HEK293 (cell line): Measurements from ENCODE around the gene GGA1.

Source experiments
- CTCF ChIP-seq: fragments of 450-650 bp; formaldehyde crosslinking; IDR thresholded peaks from 2 replicates; pipeline ENCODE4 v1.5.1; 2016; ENCODE audit warnings: missing biosample characterization, missing genetic modification characterization
- ZNF23 ChIP-seq: fragments of 450-650 bp; formaldehyde crosslinking; IDR thresholded peaks from 2 replicates; pipeline ENCODE4 v1.5.1; 2016; ENCODE audit warnings: missing biosample characterization, missing genetic modification characterization, borderline replicate concordance

GRCh38 chr22:37564111-37564711, 44.4 kb upstream of the GGA1 start:
- no peak for TF ChIP-seq CTCF (tag by site-specific recombination)
- TF ChIP-seq ZNF23 (tag by site-specific recombination), result no peak
